ENCODE measurements around the gene RSPO4.

RSPO4 gene

DNA sequence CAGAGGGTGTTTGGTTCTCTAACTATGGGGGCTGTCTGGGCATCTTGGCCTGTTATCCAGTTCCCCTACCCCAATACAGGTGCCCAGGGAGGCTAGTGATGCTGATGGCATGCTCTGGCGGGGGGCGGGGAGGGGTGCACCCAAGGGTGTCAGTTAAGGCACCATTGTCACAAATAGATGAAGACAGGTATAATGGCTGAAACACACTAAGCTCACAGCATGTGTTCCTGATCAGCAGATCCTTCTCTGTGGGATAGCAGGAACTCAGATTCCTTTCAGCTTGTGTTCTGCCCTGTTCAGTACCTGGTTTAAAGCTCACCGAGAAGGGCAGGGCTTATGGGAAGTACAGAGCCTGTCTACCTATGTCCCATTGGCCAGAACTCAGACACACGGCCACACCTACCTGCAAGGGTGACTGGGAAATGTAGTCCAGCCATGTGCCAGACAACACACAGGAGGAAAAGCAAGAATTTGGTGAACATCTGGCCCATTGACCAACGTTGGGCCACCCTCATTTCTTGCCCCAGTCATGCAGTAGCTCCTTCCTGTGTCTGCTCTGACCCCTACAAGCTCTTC is 3.4 kb upstream of the RSPO4 start:
- H2BK120ac ChIP-seq (ENCODE audit: low read depth, low read length), result no peak overlapping the region
- peaks cover 43 to 63% of the 10 kb centered on the region in 2 experiments for H3K27me3 ChIP-seq (ENCODE audit: control insufficient read depth in 1 of 2, insufficient read depth in 1 of 2, low read length in 2 of 2)
- H2AK5ac ChIP-seq (ENCODE audit: low read length, severe bottlenecking), result no peak overlapping the region
- peaks cover 4% of the 10 kb centered on the region for H3K9me3 ChIP-seq (ENCODE audit: control insufficient read depth, low read length)
- H3K27ac ChIP-seq (ENCODE audit: low read length, poor library complexity, severe bottlenecking), result no peak overlapping the region
- H3K36me3 ChIP-seq (ENCODE audit: control insufficient read depth in 1 of 2, insufficient read depth in 2 of 2, low read depth in 1 of 2, low read length in 2 of 2), result no peaks in the 10 kb centered on the region
- no peak overlapping the region for H4K91ac ChIP-seq (ENCODE audit: low read length)
- no peak overlapping the region for H3K23ac ChIP-seq (ENCODE audit: low read length in 2 of 2)
- H3K18ac ChIP-seq (ENCODE audit: low read depth in 1 of 2, low read length in 2 of 2), result no peak overlapping the region
- no peak overlapping the region for H2BK15ac ChIP-seq (ENCODE audit: low read depth, poor library complexity, severe bottlenecking)
- no peak overlapping the region for H2AFZ ChIP-seq (ENCODE audit: low read depth, low read length)
- H3K4ac ChIP-seq (ENCODE audit: low read depth in 1 of 2, low read length in 2 of 2), result no peak overlapping the region
- DNase-seq, result no peak
- no peak overlapping the region for H2BK12ac ChIP-seq (ENCODE audit: low read length in 2 of 2)
- 40% methylated on average over 5 of the region's 5 CpGs for WGBS
- no peak overlapping the region for H3K4me3 ChIP-seq (ENCODE audit: insufficient read depth in 1 of 2, low read depth in 1 of 2, low read length in 2 of 2)
- H3K14ac ChIP-seq (ENCODE audit: low read length in 2 of 2), result no peak overlapping the region
- no peak overlapping the region for H4K8ac ChIP-seq (ENCODE audit: low read length)
- no peak overlapping the region for H3K9ac ChIP-seq (ENCODE audit: low read length)
- H2BK5ac ChIP-seq (ENCODE audit: low read depth, low read length, poor library complexity, severe bottlenecking), result no peak overlapping the region
- H3K79me1 ChIP-seq (replicated peaks; ENCODE audit: low read length, poor library complexity, severe bottlenecking), result no peaks in the 10 kb centered on the region
- no peak overlapping the region for H3K4me2 ChIP-seq (ENCODE audit: low read length, poor library complexity, severe bottlenecking)
- H3K4me1 ChIP-seq (ENCODE audit: control insufficient read depth, insufficient read depth, low read depth, low read length), result peaks cover 6% of the 10 kb centered on the region

DNA sequence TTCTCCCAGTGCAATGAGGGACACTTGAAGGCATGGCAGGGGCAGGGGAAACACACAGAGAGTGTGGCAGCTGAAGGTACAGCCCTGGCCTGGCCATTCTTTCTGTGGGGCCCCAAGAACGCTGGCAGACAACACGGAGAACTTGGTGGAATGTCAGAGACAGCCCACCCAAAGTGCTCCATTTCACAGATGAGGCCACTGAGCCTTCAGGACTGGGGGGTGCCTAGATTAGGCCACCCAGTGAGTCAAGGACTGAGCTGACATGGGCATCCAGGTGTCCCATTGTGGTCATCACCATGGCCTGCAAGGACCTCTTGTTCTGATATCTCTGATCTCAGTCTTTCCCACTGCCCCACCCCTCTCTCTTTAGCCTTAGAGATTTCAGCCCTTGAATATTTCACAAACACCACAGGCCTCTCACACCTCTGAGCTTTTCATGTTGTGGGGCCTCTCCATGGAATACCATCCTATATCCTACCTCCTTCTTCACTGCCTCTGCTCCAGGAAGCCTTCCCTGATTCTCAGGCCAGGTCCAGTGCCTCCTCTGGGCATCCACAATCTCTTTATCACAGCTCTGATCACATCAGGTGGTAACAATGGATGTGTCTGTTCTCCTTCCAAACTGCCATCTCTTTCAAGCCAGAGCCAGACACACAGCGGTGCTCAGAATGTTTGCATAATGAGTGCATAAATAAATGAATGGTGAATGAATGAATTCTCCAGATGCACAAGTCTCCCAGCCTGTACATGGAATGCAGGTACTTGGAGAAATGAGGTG is 2.0 kb upstream of the RSPO4 start:
- no peak overlapping the region for H2BK120ac ChIP-seq (ENCODE audit: low read depth, low read length)
- H3K9me3 ChIP-seq (ENCODE audit: control insufficient read depth, low read length), result peaks cover 4% of the 10 kb centered on the region
- no peaks in the 10 kb centered on the region for H3K79me1 ChIP-seq (replicated peaks; ENCODE audit: low read length, poor library complexity, severe bottlenecking)
- H2BK15ac ChIP-seq (ENCODE audit: low read depth, poor library complexity, severe bottlenecking), result no peak overlapping the region
- no peak overlapping the region for H4K8ac ChIP-seq (ENCODE audit: low read length)
- H3K23ac ChIP-seq (ENCODE audit: low read length in 2 of 2), result peak overlapping the region in 1 of 2 experiments; percentile 63
- no peak for DNase-seq
- H4K91ac ChIP-seq (ENCODE audit: low read length), result no peak overlapping the region
- no peak overlapping the region for H3K9ac ChIP-seq (ENCODE audit: low read length)
- H2BK12ac ChIP-seq (ENCODE audit: low read length in 2 of 2), result no peak overlapping the region
- H2AFZ ChIP-seq (ENCODE audit: low read depth, low read length), result no peak overlapping the region
- H2BK5ac ChIP-seq (ENCODE audit: low read depth, low read length, poor library complexity, severe bottlenecking), result no peak overlapping the region
- no peaks in the 10 kb centered on the region for H3K36me3 ChIP-seq (ENCODE audit: control insufficient read depth in 1 of 2, insufficient read depth in 2 of 2, low read depth in 1 of 2, low read length in 2 of 2)
- peaks cover 6% of the 10 kb centered on the region for H3K4me1 ChIP-seq (ENCODE audit: control insufficient read depth, insufficient read depth, low read depth, low read length)
- no peak overlapping the region for H2AK5ac ChIP-seq (ENCODE audit: low read length, severe bottlenecking)
- no peak overlapping the region for H3K4me2 ChIP-seq (ENCODE audit: low read length, poor library complexity, severe bottlenecking)
- peaks cover 47 to 58% of the 10 kb centered on the region in 2 experiments for H3K27me3 ChIP-seq (ENCODE audit: control insufficient read depth in 1 of 2, insufficient read depth in 1 of 2, low read length in 2 of 2)
- no peak overlapping the region for H3K18ac ChIP-seq (ENCODE audit: low read depth in 1 of 2, low read length in 2 of 2)
- no peak overlapping the region for H3K14ac ChIP-seq (ENCODE audit: low read length in 2 of 2)
- WGBS, result 84% methylated on average over 3 of the region's 3 CpGs
- no peak overlapping the region for H3K4me3 ChIP-seq (ENCODE audit: insufficient read depth in 1 of 2, low read depth in 1 of 2, low read length in 2 of 2)
- no peak overlapping the region for H3K27ac ChIP-seq (ENCODE audit: low read length, poor library complexity, severe bottlenecking)
- H3K4ac ChIP-seq (ENCODE audit: low read depth in 1 of 2, low read length in 2 of 2), result no peak overlapping the region

DNA sequence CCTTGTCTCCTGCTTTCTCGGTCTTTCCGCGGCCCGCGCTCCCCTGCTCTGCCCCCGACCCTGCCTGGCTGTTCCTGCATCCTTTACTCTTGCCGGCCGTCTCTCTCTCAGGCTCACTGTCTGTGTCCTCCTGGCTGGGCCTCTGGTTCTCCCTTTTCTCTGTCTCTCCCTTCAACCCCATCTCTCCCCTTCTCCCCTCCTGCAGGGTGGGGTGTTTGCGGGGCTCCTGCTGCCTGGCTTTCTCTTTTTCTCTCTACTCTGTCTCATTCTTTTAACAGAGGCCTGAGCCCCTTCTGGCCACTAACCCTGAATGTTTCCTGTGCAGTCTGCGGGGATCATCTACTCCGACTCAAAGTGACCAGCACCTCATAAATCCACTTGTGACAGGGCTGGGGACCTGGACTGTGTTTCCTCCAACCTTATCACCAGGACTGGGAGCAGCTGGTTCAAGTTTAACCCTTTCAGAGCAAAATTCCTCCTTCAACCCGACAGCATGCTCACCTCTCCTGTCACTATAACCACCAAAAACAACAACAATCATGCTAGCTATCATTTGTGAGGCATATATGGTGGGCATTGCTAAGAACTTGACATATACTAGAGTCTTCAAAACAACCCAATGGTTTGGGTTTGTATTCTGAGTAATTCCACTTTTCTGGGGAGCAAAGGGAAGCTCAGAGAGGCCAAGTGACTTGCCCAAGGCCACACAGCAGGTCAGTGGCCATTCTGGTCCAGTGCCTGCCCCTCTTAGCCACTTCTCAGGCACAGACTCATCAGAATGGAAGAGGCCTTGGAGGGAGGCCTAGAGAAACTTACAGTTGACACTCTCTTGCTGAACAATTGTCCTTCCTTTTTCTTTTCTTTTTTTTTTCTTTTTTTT is 811 bp upstream of the RSPO4 start:
- no peak overlapping the region for H2BK12ac ChIP-seq (ENCODE audit: low read length in 2 of 2)
- H3K27me3 ChIP-seq (ENCODE audit: control insufficient read depth in 1 of 2, insufficient read depth in 1 of 2, low read length in 2 of 2), result peaks cover 47 to 67% of the 10 kb centered on the region in 2 experiments
- H3K4me1 ChIP-seq (ENCODE audit: control insufficient read depth, insufficient read depth, low read depth, low read length), result peaks cover 6% of the 10 kb centered on the region
- no peak overlapping the region for H3K18ac ChIP-seq (ENCODE audit: low read depth in 1 of 2, low read length in 2 of 2)
- no peaks in the 10 kb centered on the region for H3K79me1 ChIP-seq (replicated peaks; ENCODE audit: low read length, poor library complexity, severe bottlenecking)
- H3K27ac ChIP-seq (ENCODE audit: low read length, poor library complexity, severe bottlenecking), result no peak overlapping the region
- no peak overlapping the region for H3K4me2 ChIP-seq (ENCODE audit: low read length, poor library complexity, severe bottlenecking)
- peaks cover 4% of the 10 kb centered on the region for H3K9me3 ChIP-seq (ENCODE audit: control insufficient read depth, low read length)
- DNase-seq, result no peak
- no peak overlapping the region for H4K8ac ChIP-seq (ENCODE audit: low read length)
- no peak overlapping the region for H3K23ac ChIP-seq (ENCODE audit: low read length in 2 of 2)
- no peak overlapping the region for H2AFZ ChIP-seq (ENCODE audit: low read depth, low read length)
- no peak overlapping the region for H2AK5ac ChIP-seq (ENCODE audit: low read length, severe bottlenecking)
- no peak overlapping the region for H3K14ac ChIP-seq (ENCODE audit: low read length in 2 of 2)
- WGBS, result under 1% methylated on average over 12 of the region's 12 CpGs
- no peak overlapping the region for H2BK15ac ChIP-seq (ENCODE audit: low read depth, poor library complexity, severe bottlenecking)
- H3K4ac ChIP-seq (ENCODE audit: low read depth in 1 of 2, low read length in 2 of 2), result no peak overlapping the region
- no peak overlapping the region for H2BK120ac ChIP-seq (ENCODE audit: low read depth, low read length)
- no peaks in the 10 kb centered on the region for H3K36me3 ChIP-seq (ENCODE audit: control insufficient read depth in 1 of 2, insufficient read depth in 2 of 2, low read depth in 1 of 2, low read length in 2 of 2)
- no peak overlapping the region for H3K9ac ChIP-seq (ENCODE audit: low read length)
- no peak overlapping the region for H3K4me3 ChIP-seq (ENCODE audit: insufficient read depth in 1 of 2, low read depth in 1 of 2, low read length in 2 of 2)
- no peak overlapping the region for H2BK5ac ChIP-seq (ENCODE audit: low read depth, low read length, poor library complexity, severe bottlenecking)
- no peak overlapping the region for H4K91ac ChIP-seq (ENCODE audit: low read length)

DNA sequence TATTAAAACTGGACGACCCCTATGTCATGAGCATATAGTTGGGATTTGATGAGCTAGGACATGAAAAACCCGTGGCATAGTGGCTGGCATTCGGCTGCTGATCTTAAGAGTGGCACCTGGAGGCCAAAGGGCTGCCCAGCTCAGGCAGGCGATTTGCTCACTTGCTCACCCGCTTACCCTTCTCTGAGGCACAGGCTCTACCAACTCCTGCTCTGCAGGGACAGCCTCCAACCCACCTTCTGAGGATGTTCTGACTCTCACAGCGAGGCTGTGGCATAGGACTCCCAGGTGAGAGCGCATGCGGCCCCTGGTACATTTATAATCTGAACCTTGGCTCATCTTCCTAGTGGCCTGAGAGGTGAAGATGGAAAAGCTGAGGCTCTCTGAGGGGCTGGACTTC is 995 bp downstream of the RSPO4 start:
- H3K79me1 ChIP-seq (replicated peaks; ENCODE audit: low read length, poor library complexity, severe bottlenecking), result no peaks in the 10 kb centered on the region
- no peaks in the 10 kb centered on the region for H3K36me3 ChIP-seq (ENCODE audit: control insufficient read depth in 1 of 2, insufficient read depth in 2 of 2, low read depth in 1 of 2, low read length in 2 of 2)
- no peak overlapping the region for H4K8ac ChIP-seq (ENCODE audit: low read length)
- peaks cover 4% of the 10 kb centered on the region for H3K9me3 ChIP-seq (ENCODE audit: control insufficient read depth, low read length)
- H3K4ac ChIP-seq (ENCODE audit: low read depth in 1 of 2, low read length in 2 of 2), result no peak overlapping the region
- no peak overlapping the region for H2AK5ac ChIP-seq (ENCODE audit: low read length, severe bottlenecking)
- H2BK5ac ChIP-seq (ENCODE audit: low read depth, low read length, poor library complexity, severe bottlenecking), result no peak overlapping the region
- peaks cover 6% of the 10 kb centered on the region for H3K4me1 ChIP-seq (ENCODE audit: control insufficient read depth, insufficient read depth, low read depth, low read length)
- peaks cover 47 to 80% of the 10 kb centered on the region in 2 experiments for H3K27me3 ChIP-seq (ENCODE audit: control insufficient read depth in 1 of 2, insufficient read depth in 1 of 2, low read length in 2 of 2)
- peak overlapping the region in 1 of 2 experiments; percentile 31 for H3K4me3 ChIP-seq (ENCODE audit: insufficient read depth in 1 of 2, low read depth in 1 of 2, low read length in 2 of 2)
- no peak overlapping the region for H3K9ac ChIP-seq (ENCODE audit: low read length)
- H3K14ac ChIP-seq (ENCODE audit: low read length in 2 of 2), result no peak overlapping the region
- DNase-seq, result no peak
- H2BK12ac ChIP-seq (ENCODE audit: low read length in 2 of 2), result no peak overlapping the region
- no peak overlapping the region for H3K23ac ChIP-seq (ENCODE audit: low read length in 2 of 2)
- WGBS, result 86% methylated on average over 8 of the region's 8 CpGs
- H3K4me2 ChIP-seq (ENCODE audit: low read length, poor library complexity, severe bottlenecking), result no peak overlapping the region
- H3K18ac ChIP-seq (ENCODE audit: low read depth in 1 of 2, low read length in 2 of 2), result no peak overlapping the region
- H2AFZ ChIP-seq (ENCODE audit: low read depth, low read length), result no peak overlapping the region
- no peak overlapping the region for H2BK15ac ChIP-seq (ENCODE audit: low read depth, poor library complexity, severe bottlenecking)
- H4K91ac ChIP-seq (ENCODE audit: low read length), result no peak overlapping the region
- no peak overlapping the region for H3K27ac ChIP-seq (ENCODE audit: low read length, poor library complexity, severe bottlenecking)
- H2BK120ac ChIP-seq (ENCODE audit: low read depth, low read length), result no peak overlapping the region

Data from mesenchymal stem cell (in vitro differentiated cells and primary cell).